ENCODE results near the gene SGPP1. TPM values are rescaled to one million over a fixed set of nuclear protein-coding genes. Genes with fewer than 3 reads are reported as not detected.
A peak's percentile ranks its signal among the peaks of the same experiment; 100 is the strongest.
"Not testable (repeated sequence)": the region's sequence is repeated elsewhere in the genome, so short reads cannot be mapped to it uniquely, and the experiment has no call there.

SGPP1 gene
- total and polyA plus RNA-seq, 11 donors, result 4.0 to 9.2 (median 5.1) TPM

GRCh38 chr14:63641473-63642228 is 86.2 kb downstream of the SGPP1 start, which contains the start of gene WDR89:
Gene WDR89, minus strand, starts transcription at chr14:63641871. Its CDS starts 41,929 bp downstream, at chr14:63599942.
- peak; percentile 97 to 98 (median 98) for DNase-seq
- intact Hi-C loops (cut with DNase I), result loop anchor here in 8 of 10 donors (1.0 to 10.0 kb wide), 9 partner anchors 83 to 253 kb away; partner anchors contain the start of genes PPP2R5E (in 7 of the 8) and SGPP1 (in 2 of the 8)

GRCh38 chr14:63638493-63638892 is 89.4 kb downstream of the SGPP1 start:
- intact Hi-C loops (cut with DNase I), result loop anchor here in 6 of 10 donors (10.0 kb wide), 3 partner anchors 136 to 254 kb away; no protein-coding TSS in a partner anchor

More at GRCh38 chr14:63641473-63642228, 86.2 kb downstream of the SGPP1 start, which contains the start of gene WDR89:
- peak in 1 of 2 donors; percentile 44 for TF ChIP-seq POLR2A (IDR thresholded peaks at IDR 0.05)
- peak; percentile 50 to 77 (median 68) for TF ChIP-seq CTCF (IDR thresholded peaks at IDR 0.05)
- Histone ChIP-seq H3K9me3 (peaks cover 0 to 9% (median 0%) of the 10 kb centered on the region in 12 donors), H3K4me1 (peaks cover 0 to 28% (median 10%) of the 10 kb centered on the region in 12 donors), H3K27me3 (no peaks in the 10 kb centered on the region), H3K4me3 (peak within 1 kb of the TSS; percentile 35 to 82 (median 70)), H3K27ac (peak within 1 kb of the TSS; percentile 84 to 96 (median 92)), H3K36me3 (no peaks in the 10 kb centered on the region)
- peak; percentile 98 to 99 (median 98) for ATAC-seq
- WGBS, 4 donors, result 0 to 1% (median 0%) methylated on average over 38 to 60 of the region's 60 CpGs

DNA sequence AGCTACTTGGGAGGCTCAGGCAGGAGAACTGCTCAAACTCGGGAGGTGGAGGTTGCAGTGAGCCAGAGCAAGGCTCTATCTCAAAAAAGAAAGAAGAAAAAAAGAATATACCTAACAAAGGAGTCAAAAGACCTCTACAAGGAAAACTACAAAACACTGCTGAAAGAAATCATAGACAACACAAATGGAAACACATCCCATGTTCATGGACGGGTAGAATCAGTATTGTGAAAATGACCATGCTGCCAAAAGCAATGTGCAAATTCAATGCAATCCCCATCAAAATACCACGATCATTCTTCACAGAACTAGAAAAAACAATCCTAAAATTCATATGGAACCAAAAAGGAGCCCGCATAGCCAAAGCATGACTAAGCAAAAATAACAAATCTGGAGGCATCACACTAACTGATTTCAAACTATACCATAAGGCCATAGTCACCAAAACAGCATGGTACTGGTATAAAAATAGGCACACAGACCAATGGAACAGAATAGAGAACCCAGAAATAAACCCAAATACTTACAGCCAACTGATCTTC is 91.7 kb downstream of the SGPP1 start:
- H3K36me3 ChIP-seq, H3K27me3 ChIP-seq, ATAC-seq, DNase-seq, H3K4me3 ChIP-seq, H3K27ac ChIP-seq: not testable (repeated sequence)
- Histone ChIP-seq H3K4me1 (peaks cover 0 to 19% (median 6%) of the 10 kb centered on the region in 12 donors), H3K9me3 (peaks cover 0 to 31% (median 6%) of the 10 kb centered on the region in 12 donors)
- intact Hi-C loops (cut with DNase I), result loop anchor here in 6 of 10 donors (10.0 kb wide), 3 partner anchors 139 to 251 kb away; no protein-coding TSS in a partner anchor
- WGBS, 4 donors, result 85 to 98% (median 95%) methylated on average over 4 of the region's 4 CpGs

More at GRCh38 chr14:63638493-63638892, 89.4 kb downstream of the SGPP1 start:
- no peaks in the 10 kb centered on the region for H3K36me3 ChIP-seq
- no peak overlapping the region for H3K4me3 ChIP-seq
- H3K4me1 ChIP-seq, result peaks cover 0 to 28% (median 10%) of the 10 kb centered on the region in 12 donors
- DNase-seq, result no peak
- TF ChIP-seq CTCF (IDR thresholded peaks at IDR 0.05), result no peak
- TF ChIP-seq POLR2A (IDR thresholded peaks at IDR 0.05), result no peak
- H3K27ac ChIP-seq, result no peak overlapping the region
- peaks cover 0 to 31% (median 6%) of the 10 kb centered on the region in 12 donors for H3K9me3 ChIP-seq
- WGBS, 4 donors, result 93 to 100% (median 97%) methylated on average over 1 of the region's 1 CpG
- no peaks in the 10 kb centered on the region for H3K27me3 ChIP-seq
- ATAC-seq, result no peak

Other genes with a start within 250 kb of the SGPP1 start
- 10 to 100 TPM; 16.2 to 44.2 (median 37.6) TPM for gene PPP2R5E, start 184.7 kb downstream of the SGPP1 start, total RNA-seq
- 10 to 100 TPM in 1 of 2 donors, 1 to 10 TPM in 1; 6.2 to 18.6 TPM for gene PPP2R5E, start 184.7 kb downstream of the SGPP1 start, polyA plus RNA-seq
- 1 to 10 TPM; 3.3 to 7.6 (median 6.3) TPM for gene WDR89, start 86.2 kb downstream of the SGPP1 start, total RNA-seq
- 1 to 10 TPM; 3.1 to 6.4 TPM for gene WDR89, start 86.2 kb downstream of the SGPP1 start, polyA plus RNA-seq
- gene SYNE2, start 124.9 kb upstream of the SGPP1 start, total RNA-seq, result 100 to 1,000 TPM in 8 of 9 donors, 10 to 100 TPM in 1; 83.2 to 255 (median 111) TPM
- gene SYNE2, start 124.9 kb upstream of the SGPP1 start, polyA plus RNA-seq, result 100 to 1,000 TPM in 1 of 2 donors, 10 to 100 TPM in 1; 58.2 to 148 TPM